HG03378 (cell line): ENCODE data around the gene ARSB.
"Not testable (repeated sequence)": the region's sequence is repeated elsewhere in the genome, so short reads cannot be mapped to it uniquely, and the experiment has no call there.

Experiments
- ATAC-seq: cut with Tn5 transposase; IDR thresholded peaks from one replicate; pipeline ENCODE4 v1.9.1; 2021; ENCODE audit warnings: mild to moderate bottlenecking, moderate library complexity; ENCODE audit not compliant: unreplicated experiment

The ARSB gene

DNA sequence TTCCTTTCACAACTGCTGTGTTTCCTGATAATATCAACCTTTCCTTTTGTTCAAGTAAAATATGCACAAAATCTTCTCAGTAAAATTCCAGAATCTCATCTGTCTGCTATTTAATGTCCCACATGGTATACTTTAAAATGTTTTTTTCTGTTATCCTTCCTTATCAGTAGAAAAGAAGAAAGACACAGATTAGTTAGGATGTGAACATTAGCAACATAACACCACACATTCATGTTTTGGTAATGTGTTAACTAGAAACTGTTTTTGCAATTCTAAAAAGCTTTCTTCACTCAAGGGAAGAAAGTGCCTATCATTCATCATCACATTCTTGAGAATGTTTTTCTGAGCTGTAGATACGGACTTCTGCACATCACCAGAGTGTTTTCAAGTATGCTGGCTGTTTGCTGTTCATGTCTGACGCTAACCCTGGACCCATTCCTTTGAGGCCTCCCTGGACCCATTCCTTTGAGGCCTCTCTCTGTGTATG is 10.5 kb upstream of the ARSB start:
- ATAC-seq, result no peak

DNA sequence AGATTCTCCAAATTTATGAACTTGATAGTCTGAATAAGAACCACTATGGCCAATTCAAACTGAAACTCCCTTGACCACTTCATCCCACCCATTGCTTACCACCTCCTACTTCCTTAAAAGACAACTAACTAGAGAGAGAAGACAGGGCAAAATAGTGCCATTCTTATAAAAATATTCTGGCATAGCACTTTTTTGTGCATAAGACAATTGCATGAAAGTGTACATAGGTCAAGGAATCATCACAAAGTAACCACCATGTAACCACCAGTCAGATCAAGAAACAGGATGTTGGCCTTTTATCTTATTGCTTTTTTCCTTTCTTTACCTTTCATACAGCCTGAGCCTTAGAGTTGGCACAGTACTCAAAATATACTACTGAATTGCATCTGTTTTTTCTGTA is 8.1 kb upstream of the ARSB start:
- ATAC-seq, result no peak

GRCh38 chr5:78992146-78992545 is 7.0 kb upstream of the ARSB start:
- ATAC-seq, result no peak

- no peak for ATAC-seq
Observed at GRCh38 chr5:78989080-78989479, 4.0 kb upstream of the ARSB start.

- ATAC-seq, result peak; percentile 56
Observed at GRCh38 chr5:78985725-78986223, 664 bp upstream of the ARSB start.

DNA sequence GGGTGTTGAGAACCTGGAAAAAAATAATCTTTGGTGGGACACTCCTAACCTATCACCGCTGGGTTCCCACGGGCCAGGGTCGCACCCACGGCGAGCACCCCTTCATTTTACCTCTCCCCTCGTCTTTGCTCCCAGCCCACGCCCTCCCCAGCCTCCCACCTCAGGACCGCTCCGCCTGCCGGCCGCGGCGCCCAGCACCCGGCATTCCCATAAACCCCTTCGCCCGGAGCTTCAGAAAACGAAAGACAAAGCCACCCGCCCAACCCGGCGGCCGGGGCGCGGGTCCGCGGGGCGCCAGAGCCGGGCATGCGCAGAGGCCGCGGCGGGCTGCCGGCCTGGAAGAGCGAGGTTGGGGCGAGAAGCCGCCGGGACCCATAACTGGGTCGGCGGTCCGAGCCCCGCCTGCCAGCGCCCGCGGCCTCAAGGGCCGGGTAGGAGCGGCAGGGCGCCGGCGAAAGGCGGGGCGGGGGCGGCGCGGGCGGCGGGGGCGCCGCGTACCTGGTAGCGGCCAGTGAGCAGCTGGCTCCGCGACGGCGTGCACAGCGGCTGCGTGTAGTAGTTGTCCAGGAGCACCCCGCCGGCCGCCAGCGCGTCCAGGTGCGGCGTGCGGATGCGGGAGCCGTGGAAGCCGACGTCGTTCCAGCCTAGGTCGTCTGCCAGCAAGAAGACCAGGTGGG is 533 bp downstream of the ARSB start:
- ATAC-seq, result peak; percentile 39

GRCh38 chr5:78983601-78984438 is 1.3 kb downstream of the ARSB start:
- ATAC-seq, result peak; percentile 4

- not testable (repeated sequence) for ATAC-seq
Observed at GRCh38 chr5:78983194-78983593, 1.9 kb downstream of the ARSB start.

DNA sequence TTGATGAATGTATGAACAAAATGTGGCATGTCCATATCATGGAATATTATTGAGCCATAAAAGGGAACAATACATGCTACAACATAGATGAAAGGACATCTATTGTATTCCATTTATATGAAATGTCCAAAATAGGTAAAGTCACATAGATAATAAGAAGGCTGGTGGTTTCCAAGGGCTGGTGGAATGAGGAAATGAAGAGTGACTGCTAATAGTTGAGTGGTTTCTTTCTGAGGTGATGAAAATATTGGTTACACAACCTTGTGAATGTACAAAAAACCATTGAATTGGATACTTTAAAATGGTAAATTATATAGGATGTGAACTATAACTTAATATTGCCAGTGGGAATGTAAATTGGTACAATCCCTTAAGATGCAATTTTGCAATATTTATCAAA is 5.2 kb downstream of the ARSB start:
- ATAC-seq, result no peak

GRCh38 chr5:78979117-78979742 is 5.9 kb downstream of the ARSB start:
- ATAC-seq, result no peak

GRCh38 chr5:78975035-78975434 is 10.1 kb downstream of the ARSB start:
- no peak for ATAC-seq

DNA sequence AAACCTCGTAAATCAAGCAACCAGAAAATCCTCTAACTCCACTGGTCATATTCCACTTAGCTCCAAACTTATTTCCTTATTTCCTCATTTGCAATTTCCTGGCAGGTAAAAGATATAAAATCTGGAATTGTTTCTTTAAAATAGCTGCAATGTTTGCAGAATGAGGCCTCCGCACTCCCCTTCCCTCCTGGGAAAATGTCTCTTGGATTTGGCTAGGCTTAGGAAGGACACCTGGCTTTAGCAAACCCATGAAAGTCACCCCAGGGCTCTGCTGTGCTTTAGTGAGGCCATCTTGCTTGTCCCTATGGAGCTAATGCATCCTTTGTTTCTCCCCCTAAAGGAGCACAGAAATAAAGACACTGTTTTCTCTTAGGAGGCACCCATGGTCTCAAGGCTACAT is 10.5 kb downstream of the ARSB start:
- ATAC-seq, result no peak

- ATAC-seq, result no peak
Observed at GRCh38 chr5:78974011-78974410, 11.1 kb downstream of the ARSB start.

- ATAC-seq, result no peak
Observed at GRCh38 chr5:78972654-78973428, 12.3 kb downstream of the ARSB start.

DNA sequence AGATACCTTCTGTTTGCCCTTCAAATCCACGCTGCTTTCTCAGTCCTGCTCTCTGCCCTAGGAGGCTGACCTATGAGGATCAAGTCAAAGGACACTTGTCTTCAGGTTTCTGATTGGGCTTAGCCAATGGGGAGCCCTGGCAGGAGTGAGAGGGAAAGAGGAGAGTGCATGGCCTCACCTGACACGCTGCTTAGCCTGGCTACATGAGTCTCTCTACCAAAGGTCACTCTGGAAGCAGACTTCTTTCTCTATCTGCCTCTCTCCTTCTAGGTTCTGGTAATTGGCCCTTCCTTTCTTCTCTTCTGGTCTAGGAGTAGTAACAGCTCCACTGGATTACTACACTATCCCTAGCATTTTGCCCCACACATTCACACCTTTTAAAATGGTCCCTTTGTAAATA is 13.1 kb downstream of the ARSB start:
- no peak for ATAC-seq

DNA sequence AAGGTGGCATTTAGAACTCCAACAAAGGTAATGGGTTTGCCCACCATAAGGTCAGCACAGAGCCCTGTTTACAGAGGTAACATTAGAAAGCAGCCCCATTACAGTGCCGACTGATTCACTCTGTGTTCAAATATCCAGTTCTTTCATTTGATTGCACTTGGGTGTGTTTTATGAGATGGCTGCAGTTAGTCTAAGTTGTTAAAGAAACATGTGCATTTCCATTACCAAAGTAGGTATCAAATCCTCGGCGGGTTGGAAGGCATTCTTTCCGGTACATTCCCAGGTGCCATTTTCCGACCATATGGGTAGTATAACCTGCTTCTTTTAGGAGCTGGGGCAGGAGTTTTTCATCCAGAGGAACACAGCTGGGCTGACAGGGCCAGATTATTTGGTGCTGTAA is 16.3 kb downstream of the ARSB start:
- ATAC-seq, result no peak

- no peak for ATAC-seq
Observed at GRCh38 chr5:78964889-78965288, 20.2 kb downstream of the ARSB start.

GRCh38 chr5:78961743-78962142 is 23.4 kb downstream of the ARSB start:
- ATAC-seq, result no peak

DNA sequence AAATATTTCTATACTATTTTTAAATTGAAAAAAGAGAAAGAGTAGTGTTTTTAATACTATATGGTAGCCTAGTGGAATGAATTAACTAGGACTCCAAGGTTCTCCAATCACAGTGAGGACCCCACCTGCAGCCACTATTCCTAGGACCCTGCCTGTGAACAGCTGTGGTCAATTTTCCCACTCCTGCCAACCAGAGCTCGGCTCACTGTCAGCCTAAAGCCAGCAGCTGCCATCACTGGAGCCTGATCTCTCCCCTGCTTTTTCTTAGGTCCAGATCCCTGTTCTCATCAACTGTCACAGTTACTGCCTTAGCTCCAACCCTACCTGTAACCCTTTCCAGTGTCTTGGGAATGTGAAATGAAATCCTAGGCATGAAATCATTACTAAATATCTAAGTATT is 25.3 kb downstream of the ARSB start:
- ATAC-seq, result no peak

- ATAC-seq, result no peak
Observed at GRCh38 chr5:78958672-78959445, 26.3 kb downstream of the ARSB start.
